Heart left ventricle (tissue), 16 donors: ENCODE measurements around the gene EHMT2. TPM values are rescaled to one million over a fixed set of nuclear protein-coding genes. Genes with fewer than 3 reads are reported as not detected.

Experiments used
- ATAC-seq, 4 donors: fragments of 200-7000 bp; cut with Tn5 transposase; one replicate each; pipeline ENCODE4 v1.9.1; 2020 to 2022; ENCODE audit warnings: moderate library complexity in 4 of 4, mild to moderate bottlenecking in 3 of 4, moderate number of reproducible peaks in 1 of 4
- DNase-seq, 5 donors: peaks; one replicate each; pipeline ENCODE4 v3.0.0-alpha.2; 2020
- H3K27ac ChIP-seq, 12 donors: fragments of 200-600 bp; sonication (generic) in 4 of 12; one replicate each; pipeline versions ENCODE4 v1.5.0 to v1.8.0; 2016 to 2022; ENCODE audit warnings: mild to moderate bottlenecking in 2 of 12
- H3K27me3 ChIP-seq, 9 donors: fragments of 200-600 bp; sonication (generic) in 2 of 9; one replicate each; pipeline versions ENCODE4 v1.5.1 to v1.8.0; 2016 to 2022; ENCODE audit warnings: mild to moderate bottlenecking in 3 of 9
- H3K36me3 ChIP-seq, 9 donors: fragments of 200-600 bp; sonication (generic) in 2 of 9; one replicate each; pipeline versions ENCODE4 v1.5.0 to v1.8.0; 2018 to 2022; ENCODE audit warnings: mild to moderate bottlenecking in 2 of 9
- H3K4me1 ChIP-seq, 12 donors: fragments of 200-600 bp; sonication (generic) in 4 of 12; one replicate each; pipeline versions ENCODE4 v1.5.0 to v1.8.0; 2016 to 2022; ENCODE audit warnings: mild to moderate bottlenecking in 3 of 12
- H3K4me3 ChIP-seq, 12 donors: fragments of 200-600 bp; sonication (generic) in 4 of 12; one replicate each; pipeline versions ENCODE4 v1.5.0 to v1.8.0; 2017 to 2022; ENCODE audit warnings: mild to moderate bottlenecking in 9 of 12, moderate library complexity in 4 of 12
- H3K9me3 ChIP-seq, 12 donors: fragments of 200-600 bp; sonication (generic) in 4 of 12; one replicate each; pipeline versions ENCODE4 v1.5.0 to v1.8.0; 2016 to 2022; ENCODE audit warnings: mild to moderate bottlenecking in 1 of 12
- CTCF ChIP-seq, 12 donors: fragments of 200-600 bp; sonication (generic) in 4 of 12; IDR thresholded peaks; one replicate each; pipeline versions ENCODE4 v1.5.0 to v1.8.0; 2018 to 2022; ENCODE audit warnings: antibody characterized with exemption in 12 of 12, mild to moderate bottlenecking in 5 of 12
- POLR2A ChIP-seq, 2 donors: fragments of 450-650 bp; IDR thresholded peaks; one replicate each; pipeline ENCODE4 v1.6.1; 2017; ENCODE audit warnings: antibody characterized with exemption in 2 of 2, mild to moderate bottlenecking in 2 of 2, moderate library complexity in 2 of 2
- WGBS, 4 donors: extraction: QIAGEN DNeasy Blood & Tissue Kit in 2 of 4; methylation state at CpG; one replicate each; pipeline versions ENCODE4 v1.1.5 to v1.1.7; 2013 to 2018; 5-methylcytosine and 5-hydroxymethylcytosine counted together
- intact Hi-C, 10 donors: fragments of 100-400 bp; cut with DNase I; formaldehyde crosslinking; loops; one replicate each; pipeline versions ENCODE4 v1.11.1 to v1.14.2; 2022
- polyA plus RNA-seq, 2 donors: library from polyadenylated mRNA; stranded (reverse); fragments of 200-250 nt; gene quantifications; one replicate each; pipeline ENCODE4 v1.2.3, GENCODE V29; 2013
- total RNA-seq, 9 donors: library from RNA; depleted of rRNA in 2 of 9; stranded (reverse); fragments of >200 nt in 2 of 9; fragmentation: NEBNext Ultra II Directional in 3 of 9; extraction: Animal tissue kit (Norgen Biotek cat#: 25700) in 3 of 9; gene quantifications; one replicate each; pipeline versions ENCODE4 v1.1.0 to v1.2.4, GENCODE V29; 2016 to 2023
- donor health status: ischemic (EF 13 %, LVEDD 7.1; RV severe dilation, severe dysfunction).
- donor health status: healthy with polysubstance abuse.
- donor health status: DM: no; HTN: yes; CAD: no.
- donor health status: DM: no; HTN: no; CAD: no.
- donor health status: ischemic (EF 25% LVEDD 6.9; RV normal size, moderate dysfunction).
- donor health status: ischemic (EF 25% LVEDD 5.7; RV mildly dilated, moderate dysfunction).
- donor health status: healthy.
- donor health status: DM: yes; HTN: yes; CAD: no.
- donor health status: ischemic (EF 35%, LVEDD 5.7; RV mildly dilated, moderate dysfunction).
- donor health status: nonischemic (EF 11% LVEDD 7.7; RV severe dilation, severe dysfunction).
- donor health status: DM: yes; HTN: yes; CAD: no.
- donor health status: PGD.
- donor health status: ischemic (EF 29% LVEDD 5.4; RV normal size, mild dysfunction).
- donor health status: nonischemic (EF 23%, LVEDD 6.1; RV moderate dilation, normal function).

The EHMT2 gene
- total and polyA plus RNA-seq, 11 donors, result 9.0 to 22.1 (median 14.8) TPM

- Histone ChIP-seq H3K27ac (no peak overlapping the region), H3K9me3 (no peaks in the 10 kb centered on the region), H3K4me3 (no peak overlapping the region), H3K4me1 (no peaks in the 10 kb centered on the region), H3K27me3 (no peaks in the 10 kb centered on the region), H3K36me3 (peaks cover 0 to 96% (median 94%) of the 10 kb centered on the region in 9 donors)
- WGBS, 4 donors, result 93 to 98% (median 97%) methylated on average over 3 of the region's 3 CpGs
- intact Hi-C loops, result no loop called here
- no peak for TF ChIP-seq CTCF (IDR thresholded peaks at IDR 0.05)
- no peak for TF ChIP-seq POLR2A (IDR thresholded peaks at IDR 0.05)
- DNase-seq (no peak), ATAC-seq (no peak)
Measured at GRCh38 chr6:31889331-31889972, 8.0 kb downstream of the EHMT2 start.

GRCh38 chr6:31888276-31889258 lies 8.9 kb downstream of the EHMT2 start:
- DNase-seq (peak in 1 of 5 donors; percentile 73), ATAC-seq (peak in 3 of 4 donors; percentile 27 to 49 (median 29))
- WGBS, 4 donors, result 84 to 89% (median 86%) methylated on average over 24 to 43 of the region's 43 CpGs
- intact Hi-C loops, result no loop called here
- H3K27ac ChIP-seq, result no peak overlapping the region
- no peak overlapping the region for H3K4me3 ChIP-seq
- no peaks in the 10 kb centered on the region for H3K9me3 ChIP-seq
- H3K36me3 ChIP-seq, result peaks cover 0 to 96% (median 94%) of the 10 kb centered on the region in 9 donors
- H3K4me1 ChIP-seq, result no peaks in the 10 kb centered on the region
- peak; percentile 30 to 77 (median 66) for TF ChIP-seq CTCF (IDR thresholded peaks at IDR 0.05)
- TF ChIP-seq POLR2A (IDR thresholded peaks at IDR 0.05), result no peak
- no peaks in the 10 kb centered on the region for H3K27me3 ChIP-seq

GRCh38 chr6:31887173-31888007 lies 10.1 kb downstream of the EHMT2 start:
- DNase-seq (no peak), ATAC-seq (no peak)
- Histone ChIP-seq H3K27me3 (no peaks in the 10 kb centered on the region), H3K4me3 (no peak overlapping the region), H3K36me3 (peaks cover 0 to 96% (median 94%) of the 10 kb centered on the region in 9 donors), H3K4me1 (no peaks in the 10 kb centered on the region), H3K9me3 (no peaks in the 10 kb centered on the region), H3K27ac (no peak overlapping the region)
- intact Hi-C loops, result no loop called here
- 90 to 94% (median 92%) methylated on average over 18 to 19 of the region's 19 CpGs for WGBS, 4 donors
- no peak for TF ChIP-seq POLR2A (IDR thresholded peaks at IDR 0.05)
- TF ChIP-seq CTCF (IDR thresholded peaks at IDR 0.05), result no peak
